Measurements from ENCODE around the gene USP4. TPM values are rescaled to one million over a fixed set of nuclear protein-coding genes. Genes with fewer than 3 reads are reported as not detected.

Gene USP4
- total and polyA plus RNA-seq, 4 donors, result 12.5 to 17.7 (median 14.9) TPM

DNA sequence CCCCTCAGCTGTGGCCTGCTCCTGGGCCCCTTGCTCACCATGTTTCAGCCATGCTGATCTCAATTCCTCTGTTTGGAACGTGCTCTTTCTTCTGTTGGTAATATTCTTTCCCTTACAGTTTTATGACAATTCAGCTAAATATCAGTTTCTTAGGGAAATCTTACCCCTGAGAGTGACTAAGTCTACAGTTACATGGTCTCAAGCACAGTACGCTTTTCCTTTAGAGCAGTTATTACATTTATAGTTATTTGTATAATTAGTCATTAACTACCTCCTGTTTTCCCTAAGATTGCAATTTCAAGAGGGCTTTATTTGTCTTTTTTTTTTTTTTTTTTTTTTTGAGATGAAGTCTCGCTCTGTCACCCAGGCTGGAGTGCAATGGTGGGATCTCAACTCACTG is 86.3 kb downstream of the USP4 start:
- Histone ChIP-seq H3K9ac (ENCODE audit: low read depth in 1 of 2, low read length in 2 of 2) (no peak overlapping the region), H3K4me1 (ENCODE audit: control insufficient read depth in 4 of 4, insufficient read depth in 4 of 4, low read length in 3 of 4) (no peaks in the 10 kb centered on the region), H3K4me3 (ENCODE audit: low read depth in 1 of 3, low read length in 3 of 3) (no peak overlapping the region), H3K36me3 (ENCODE audit: control insufficient read depth in 4 of 4, insufficient read depth in 3 of 4, low read depth in 1 of 4, low read length in 3 of 4) (no peaks in the 10 kb centered on the region), H3K9me3 (ENCODE audit: control insufficient read depth in 4 of 4, low read length in 3 of 4) (no peaks in the 10 kb centered on the region), H3K27ac (ENCODE audit: low read depth in 1 of 2, low read length in 2 of 2) (no peak overlapping the region), H3K27me3 (ENCODE audit: control insufficient read depth in 4 of 4, insufficient read depth in 4 of 4, low read length in 3 of 4) (no peaks in the 10 kb centered on the region)
- no peak for TF ChIP-seq FOXA2 (IDR thresholded peaks at IDR 0.05)
- TF ChIP-seq NR2F2 (IDR thresholded peaks at IDR 0.05), result no peak
- TF ChIP-seq, protein P1, sequence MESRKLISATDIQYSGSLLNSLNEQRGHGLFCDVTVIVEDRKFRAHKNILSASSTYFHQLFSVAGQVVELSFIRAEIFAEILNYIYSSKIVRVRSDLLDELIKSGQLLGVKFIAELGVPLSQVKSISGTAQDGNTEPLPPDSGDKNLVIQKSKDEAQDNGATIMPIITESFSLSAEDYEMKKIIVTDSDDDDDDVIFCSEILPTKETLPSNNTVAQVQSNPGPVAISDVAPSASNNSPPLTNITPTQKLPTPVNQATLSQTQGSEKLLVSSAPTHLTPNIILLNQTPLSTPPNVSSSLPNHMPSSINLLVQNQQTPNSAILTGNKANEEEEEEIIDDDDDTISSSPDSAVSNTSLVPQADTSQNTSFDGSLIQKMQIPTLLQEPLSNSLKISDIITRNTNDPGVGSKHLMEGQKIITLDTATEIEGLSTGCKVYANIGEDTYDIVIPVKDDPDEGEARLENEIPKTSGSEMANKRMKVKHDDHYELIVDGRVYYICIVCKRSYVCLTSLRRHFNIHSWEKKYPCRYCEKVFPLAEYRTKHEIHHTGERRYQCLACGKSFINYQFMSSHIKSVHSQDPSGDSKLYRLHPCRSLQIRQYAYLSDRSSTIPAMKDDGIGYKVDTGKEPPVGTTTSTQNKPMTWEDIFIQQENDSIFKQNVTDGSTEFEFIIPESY (IDR thresholded peaks at IDR 0.05), result no peak
- no peak for TF ChIP-seq RAD21 (IDR thresholded peaks at IDR 0.05)
- TF ChIP-seq RXRA (IDR thresholded peaks at IDR 0.05), result no peak
- TF ChIP-seq, protein P2, sequence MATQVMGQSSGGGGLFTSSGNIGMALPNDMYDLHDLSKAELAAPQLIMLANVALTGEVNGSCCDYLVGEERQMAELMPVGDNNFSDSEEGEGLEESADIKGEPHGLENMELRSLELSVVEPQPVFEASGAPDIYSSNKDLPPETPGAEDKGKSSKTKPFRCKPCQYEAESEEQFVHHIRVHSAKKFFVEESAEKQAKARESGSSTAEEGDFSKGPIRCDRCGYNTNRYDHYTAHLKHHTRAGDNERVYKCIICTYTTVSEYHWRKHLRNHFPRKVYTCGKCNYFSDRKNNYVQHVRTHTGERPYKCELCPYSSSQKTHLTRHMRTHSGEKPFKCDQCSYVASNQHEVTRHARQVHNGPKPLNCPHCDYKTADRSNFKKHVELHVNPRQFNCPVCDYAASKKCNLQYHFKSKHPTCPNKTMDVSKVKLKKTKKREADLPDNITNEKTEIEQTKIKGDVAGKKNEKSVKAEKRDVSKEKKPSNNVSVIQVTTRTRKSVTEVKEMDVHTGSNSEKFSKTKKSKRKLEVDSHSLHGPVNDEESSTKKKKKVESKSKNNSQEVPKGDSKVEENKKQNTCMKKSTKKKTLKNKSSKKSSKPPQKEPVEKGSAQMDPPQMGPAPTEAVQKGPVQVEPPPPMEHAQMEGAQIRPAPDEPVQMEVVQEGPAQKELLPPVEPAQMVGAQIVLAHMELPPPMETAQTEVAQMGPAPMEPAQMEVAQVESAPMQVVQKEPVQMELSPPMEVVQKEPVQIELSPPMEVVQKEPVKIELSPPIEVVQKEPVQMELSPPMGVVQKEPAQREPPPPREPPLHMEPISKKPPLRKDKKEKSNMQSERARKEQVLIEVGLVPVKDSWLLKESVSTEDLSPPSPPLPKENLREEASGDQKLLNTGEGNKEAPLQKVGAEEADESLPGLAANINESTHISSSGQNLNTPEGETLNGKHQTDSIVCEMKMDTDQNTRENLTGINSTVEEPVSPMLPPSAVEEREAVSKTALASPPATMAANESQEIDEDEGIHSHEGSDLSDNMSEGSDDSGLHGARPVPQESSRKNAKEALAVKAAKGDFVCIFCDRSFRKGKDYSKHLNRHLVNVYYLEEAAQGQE (IDR thresholded peaks at IDR 0.05), result no peak
- no peak for TF ChIP-seq HNF4A (conservative IDR thresholded peaks at IDR 0.05)
- TF ChIP-seq TAF1 (conservative IDR thresholded peaks at IDR 0.05), result no peak
- TF ChIP-seq GABPA (IDR thresholded peaks at IDR 0.05 in 1 of 2, conservative IDR thresholded peaks at IDR 0.05 in 1 of 2), result no peak
- TF ChIP-seq, protein P3, sequence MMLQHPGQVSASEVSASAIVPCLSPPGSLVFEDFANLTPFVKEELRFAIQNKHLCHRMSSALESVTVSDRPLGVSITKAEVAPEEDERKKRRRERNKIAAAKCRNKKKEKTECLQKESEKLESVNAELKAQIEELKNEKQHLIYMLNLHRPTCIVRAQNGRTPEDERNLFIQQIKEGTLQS (IDR thresholded peaks at IDR 0.05), result no peak
- TF ChIP-seq SP1 (IDR thresholded peaks at IDR 0.05), result no peak
- TF ChIP-seq, protein P4, sequence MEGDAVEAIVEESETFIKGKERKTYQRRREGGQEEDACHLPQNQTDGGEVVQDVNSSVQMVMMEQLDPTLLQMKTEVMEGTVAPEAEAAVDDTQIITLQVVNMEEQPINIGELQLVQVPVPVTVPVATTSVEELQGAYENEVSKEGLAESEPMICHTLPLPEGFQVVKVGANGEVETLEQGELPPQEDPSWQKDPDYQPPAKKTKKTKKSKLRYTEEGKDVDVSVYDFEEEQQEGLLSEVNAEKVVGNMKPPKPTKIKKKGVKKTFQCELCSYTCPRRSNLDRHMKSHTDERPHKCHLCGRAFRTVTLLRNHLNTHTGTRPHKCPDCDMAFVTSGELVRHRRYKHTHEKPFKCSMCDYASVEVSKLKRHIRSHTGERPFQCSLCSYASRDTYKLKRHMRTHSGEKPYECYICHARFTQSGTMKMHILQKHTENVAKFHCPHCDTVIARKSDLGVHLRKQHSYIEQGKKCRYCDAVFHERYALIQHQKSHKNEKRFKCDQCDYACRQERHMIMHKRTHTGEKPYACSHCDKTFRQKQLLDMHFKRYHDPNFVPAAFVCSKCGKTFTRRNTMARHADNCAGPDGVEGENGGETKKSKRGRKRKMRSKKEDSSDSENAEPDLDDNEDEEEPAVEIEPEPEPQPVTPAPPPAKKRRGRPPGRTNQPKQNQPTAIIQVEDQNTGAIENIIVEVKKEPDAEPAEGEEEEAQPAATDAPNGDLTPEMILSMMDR (IDR thresholded peaks at IDR 0.05; ENCODE audit: low read depth, low read length, missing input control), result no peak
- no peak for TF ChIP-seq FOXA1 (IDR thresholded peaks at IDR 0.05)
- TF ChIP-seq EGR1 (IDR thresholded peaks at IDR 0.05; ENCODE audit: low read depth in 2 of 2), result no peak
- DNase-seq (ENCODE audit: low spot score), result no peak
- 88% methylated on average over 3 of the region's 3 CpGs for WGBS

DNA sequence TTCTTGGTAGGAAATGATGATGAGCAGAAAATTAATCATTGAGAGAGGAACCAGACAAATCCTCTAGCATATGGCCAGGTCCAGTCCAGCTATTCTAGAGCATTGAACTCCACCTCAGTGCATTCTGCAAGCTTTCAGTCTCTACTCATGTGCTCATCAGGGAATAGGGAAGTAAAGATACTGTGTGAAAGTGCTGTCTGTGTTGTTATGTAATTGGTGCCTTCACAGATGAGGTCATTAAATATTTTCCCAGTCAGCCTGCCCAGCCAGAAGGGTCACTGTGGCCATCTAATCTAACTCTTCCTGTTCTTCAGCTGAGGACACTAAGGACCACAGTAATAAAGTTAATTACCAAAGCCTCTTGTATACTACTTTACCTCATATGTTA is 91.0 kb downstream of the USP4 start:
- peak overlapping the region in 1 of 2 donors; percentile 43 for H3K27ac ChIP-seq (ENCODE audit: low read depth in 1 of 2, low read length in 2 of 2)
- H3K9ac ChIP-seq (ENCODE audit: low read depth in 1 of 2, low read length in 2 of 2), result no peak overlapping the region
- H3K4me3 ChIP-seq (ENCODE audit: low read depth in 1 of 3, low read length in 3 of 3), result no peak overlapping the region
- no peaks in the 10 kb centered on the region for H3K4me1 ChIP-seq (ENCODE audit: control insufficient read depth in 4 of 4, insufficient read depth in 4 of 4, low read length in 3 of 4)
- no peak for DNase-seq (ENCODE audit: low spot score)
- TF ChIP-seq YY1 (IDR thresholded peaks at IDR 0.05) (no peak), RXRA (IDR thresholded peaks at IDR 0.05) (peak; percentile 23 to 58), HNF4A (conservative IDR thresholded peaks at IDR 0.05) (no peak), JUND (IDR thresholded peaks at IDR 0.05) (peak in 1 of 2 donors; percentile 48), RAD21 (IDR thresholded peaks at IDR 0.05) (peak; percentile 16 to 19), NR2F2 (IDR thresholded peaks at IDR 0.05) (peak; percentile 31)
- no peaks in the 10 kb centered on the region for H3K36me3 ChIP-seq (ENCODE audit: control insufficient read depth in 4 of 4, insufficient read depth in 3 of 4, low read depth in 1 of 4, low read length in 3 of 4)
- no peaks in the 10 kb centered on the region for H3K9me3 ChIP-seq (ENCODE audit: control insufficient read depth in 4 of 4, low read length in 3 of 4)
- no peaks in the 10 kb centered on the region for H3K27me3 ChIP-seq (ENCODE audit: control insufficient read depth in 4 of 4, insufficient read depth in 4 of 4, low read length in 3 of 4)

Data from liver (tissue), 9 donors.